GM19023 (cell line): ENCODE results near the gene GINS2.

ENCODE experiments used
- ATAC-seq: cut with Tn5 transposase; IDR thresholded peaks from one replicate; pipeline ENCODE4 v1.9.1; 2021; ENCODE audit warnings: mild to moderate bottlenecking, moderate library complexity; ENCODE audit not compliant: unreplicated experiment

Gene GINS2

GRCh38 chr16:85641776-85642176, 47.0 kb downstream of the GINS2 start:
- no peak for ATAC-seq

- ATAC-seq: no peak
Observed at GRCh38 chr16:85641305-85641704, 47.4 kb downstream of the GINS2 start.

GRCh38 chr16:85640585-85640984, 48.2 kb downstream of the GINS2 start:
- no peak for ATAC-seq

GRCh38 chr16:85640254-85640558, 48.5 kb downstream of the GINS2 start:
- ATAC-seq: no peak

- no peak for ATAC-seq
Observed at GRCh38 chr16:85639529-85640253, 49.1 kb downstream of the GINS2 start.

GRCh38 chr16:85638695-85639409, 49.9 kb downstream of the GINS2 start:
- no peak for ATAC-seq

GRCh38 chr16:85637808-85638647, 50.7 kb downstream of the GINS2 start:
- ATAC-seq: no peak

- ATAC-seq: no peak
Observed at GRCh38 chr16:85637061-85637807, 51.5 kb downstream of the GINS2 start.

- no peak for ATAC-seq
Observed at GRCh38 chr16:85636234-85636812, 52.4 kb downstream of the GINS2 start.

GRCh38 chr16:85635545-85636140, 53.1 kb downstream of the GINS2 start:
- ATAC-seq: no peak

GRCh38 chr16:85634747-85635544, 53.8 kb downstream of the GINS2 start:
- no peak for ATAC-seq

- no peak for ATAC-seq
Observed at GRCh38 chr16:85633888-85634287, 54.9 kb downstream of the GINS2 start.

- ATAC-seq: no peak
Observed at GRCh38 chr16:85633438-85633743, 55.4 kb downstream of the GINS2 start.

- ATAC-seq: no peak
Observed at GRCh38 chr16:85632709-85633437, 55.9 kb downstream of the GINS2 start.

- no peak for ATAC-seq
Observed at GRCh38 chr16:85631802-85632393, 56.9 kb downstream of the GINS2 start.

- no peak for ATAC-seq
Observed at GRCh38 chr16:85631230-85631629, 57.5 kb downstream of the GINS2 start.

- ATAC-seq: no peak
Observed at GRCh38 chr16:85629853-85630252, 58.9 kb downstream of the GINS2 start.

GRCh38 chr16:85629326-85629725, 59.4 kb downstream of the GINS2 start:
- no peak for ATAC-seq

GRCh38 chr16:85628645-85629044, 60.1 kb downstream of the GINS2 start:
- no peak for ATAC-seq
